Retina (tissue), 1 donor: ENCODE data around the gene G6PC1.
A peak's percentile ranks its signal among the peaks of the same experiment; 100 is the strongest.
"Not testable (repeated sequence)": the region's sequence is repeated elsewhere in the genome, so short reads cannot be mapped to it uniquely, and the experiment has no call there.

ENCODE experiments used
- DNase-seq: peaks from one replicate; pipeline ENCODE4 v3.0.0-alpha.2; 2016

G6PC1 gene

GRCh38 chr17:42904110-42904469 lies 3.5 kb downstream of the G6PC1 start:
- no peak for DNase-seq

DNA sequence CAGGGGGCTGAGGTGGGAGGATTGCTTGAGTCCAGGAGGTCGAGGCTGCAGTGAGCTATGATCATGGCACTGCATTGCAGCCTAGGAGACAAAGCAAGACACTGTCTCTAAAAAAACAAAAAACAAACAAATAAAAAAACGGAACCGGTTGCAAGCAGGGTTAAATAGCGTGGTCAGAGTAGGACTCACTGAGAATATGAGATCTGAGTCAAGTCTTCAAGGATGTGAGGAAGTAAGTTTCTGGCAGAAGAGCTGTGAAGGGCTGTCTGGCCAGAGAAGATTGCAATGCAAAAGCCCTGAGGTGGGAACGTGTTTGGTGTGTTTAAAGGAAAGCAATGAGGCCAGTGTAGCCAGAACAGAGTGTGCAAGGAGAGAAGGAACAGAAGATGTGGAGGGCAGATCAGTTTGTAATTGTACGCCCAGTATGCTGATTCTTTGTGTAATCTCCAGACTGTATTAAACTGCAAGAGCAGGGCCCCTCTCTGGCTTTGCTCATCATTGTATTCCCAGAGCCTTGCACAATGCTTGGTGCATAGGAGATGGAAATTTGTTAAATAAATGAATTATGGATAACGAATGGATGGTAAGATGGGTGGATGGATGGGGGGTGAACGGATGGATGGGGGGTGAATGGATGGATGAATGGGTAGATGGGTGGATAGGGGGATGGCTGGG lies 6.3 kb downstream of the G6PC1 start:
- no peak for DNase-seq

DNA sequence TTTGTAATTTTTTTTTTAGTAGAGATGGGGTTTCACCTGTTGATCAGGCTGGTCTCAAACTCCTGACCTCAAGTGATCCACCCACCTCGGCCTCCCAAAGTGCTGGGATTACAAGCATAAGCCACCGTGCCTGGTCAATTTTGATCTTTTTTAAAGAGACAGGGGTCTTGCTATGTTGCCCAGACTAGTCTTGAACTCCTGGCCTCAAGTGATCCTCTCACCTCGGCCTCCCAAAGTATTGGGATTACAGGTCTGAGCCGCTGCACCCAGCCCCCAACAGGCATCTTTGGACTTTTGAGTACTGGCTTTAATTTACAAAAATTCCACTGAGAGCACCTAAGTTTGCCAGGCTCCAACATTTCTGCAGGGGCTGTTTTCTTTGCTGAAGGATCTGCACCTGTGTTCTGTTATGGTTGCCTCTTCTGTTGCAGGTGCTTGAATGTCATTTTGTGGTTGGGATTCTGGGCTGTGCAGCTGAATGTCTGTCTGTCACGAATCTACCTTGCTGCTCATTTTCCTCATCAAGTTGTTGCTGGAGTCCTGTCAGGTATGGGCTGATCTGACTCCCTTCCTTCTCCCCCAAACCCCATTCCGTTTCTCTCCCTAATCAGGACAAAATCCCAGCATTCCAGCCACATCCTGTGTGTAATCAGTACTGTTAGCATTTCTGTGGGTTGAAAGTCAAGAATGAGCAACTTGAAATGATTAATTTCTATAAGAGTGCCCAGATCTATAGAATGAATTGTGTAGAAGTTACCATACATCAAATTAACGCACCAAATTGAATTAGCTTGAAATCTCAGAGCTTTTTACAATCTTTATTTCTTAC lies 8.5 kb downstream of the G6PC1 start:
- no peak for DNase-seq

DNA sequence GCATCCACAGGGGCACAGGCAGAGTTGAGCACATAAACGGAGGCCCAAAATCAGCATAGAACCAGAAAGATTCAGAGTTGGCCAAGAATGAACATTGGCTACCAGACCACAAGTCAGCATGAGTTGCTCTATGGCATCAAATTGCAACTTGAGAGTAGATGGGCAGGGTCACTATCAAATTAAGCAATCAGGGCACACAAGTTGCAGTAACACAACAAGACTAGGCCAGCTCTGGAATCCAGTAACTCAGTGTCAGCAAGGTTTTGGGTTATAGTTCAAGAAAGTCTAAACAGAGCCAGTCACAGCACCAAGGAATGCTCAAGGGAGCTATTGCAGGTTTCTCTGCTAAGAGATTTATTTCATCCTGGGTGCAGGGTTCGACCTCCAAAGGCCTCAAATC lies 12.9 kb downstream of the G6PC1 start:
- DNase-seq: no peak

DNA sequence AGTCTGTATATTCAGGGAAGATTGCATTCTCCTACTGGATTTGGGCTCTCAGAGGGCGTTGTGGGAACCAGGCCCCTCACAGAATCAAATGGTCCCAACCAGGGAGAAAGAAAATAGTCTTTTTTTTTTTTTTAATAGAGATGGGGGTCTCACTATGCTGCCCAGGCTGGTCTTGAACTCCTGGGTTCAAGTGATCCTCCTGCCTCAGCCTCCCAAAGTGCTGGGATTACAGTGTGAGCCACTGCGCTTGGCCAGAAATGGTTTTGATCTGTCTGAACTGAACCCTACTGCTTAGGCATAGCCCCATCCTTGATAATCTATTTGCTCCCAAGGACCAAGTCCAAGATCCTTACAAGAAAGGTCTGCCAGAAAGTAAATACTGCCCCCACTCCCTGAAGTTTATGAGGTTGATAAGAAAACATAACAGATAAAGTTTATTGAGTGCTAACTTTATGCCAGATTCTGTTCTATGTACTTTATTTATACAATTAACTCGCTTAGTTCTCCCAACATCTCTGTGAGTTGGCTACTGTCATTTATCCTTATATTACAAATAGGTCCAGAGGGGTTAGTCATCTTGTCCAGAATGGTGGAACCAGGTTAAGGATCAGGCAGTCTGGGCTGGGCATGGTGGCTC lies 13.5 kb downstream of the G6PC1 start:
- no peak for DNase-seq

GRCh38 chr17:42915288-42915687 lies 14.7 kb downstream of the G6PC1 start:
- DNase-seq: not testable (repeated sequence)

GRCh38 chr17:42916388-42917235 lies 16.0 kb downstream of the G6PC1 start:
- not testable (repeated sequence) for DNase-seq

DNA sequence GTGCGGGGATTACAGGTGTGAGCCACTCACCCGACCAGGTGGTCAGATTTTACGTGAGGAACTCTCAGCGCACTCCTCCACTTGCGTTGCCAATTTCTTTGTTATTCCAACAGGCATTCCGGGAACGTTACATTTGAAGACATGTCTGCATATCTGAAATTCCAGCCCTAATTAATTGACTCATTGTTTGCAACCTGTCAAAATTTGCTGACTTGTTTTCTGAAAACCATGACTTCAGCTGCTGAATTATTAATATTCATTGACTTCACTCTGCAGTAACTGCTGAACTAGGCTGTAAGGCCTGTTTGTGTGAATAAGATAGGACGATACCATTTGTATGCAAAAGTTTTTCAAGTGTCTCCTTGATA lies 16.6 kb downstream of the G6PC1 start:
- no peak for DNase-seq

DNA sequence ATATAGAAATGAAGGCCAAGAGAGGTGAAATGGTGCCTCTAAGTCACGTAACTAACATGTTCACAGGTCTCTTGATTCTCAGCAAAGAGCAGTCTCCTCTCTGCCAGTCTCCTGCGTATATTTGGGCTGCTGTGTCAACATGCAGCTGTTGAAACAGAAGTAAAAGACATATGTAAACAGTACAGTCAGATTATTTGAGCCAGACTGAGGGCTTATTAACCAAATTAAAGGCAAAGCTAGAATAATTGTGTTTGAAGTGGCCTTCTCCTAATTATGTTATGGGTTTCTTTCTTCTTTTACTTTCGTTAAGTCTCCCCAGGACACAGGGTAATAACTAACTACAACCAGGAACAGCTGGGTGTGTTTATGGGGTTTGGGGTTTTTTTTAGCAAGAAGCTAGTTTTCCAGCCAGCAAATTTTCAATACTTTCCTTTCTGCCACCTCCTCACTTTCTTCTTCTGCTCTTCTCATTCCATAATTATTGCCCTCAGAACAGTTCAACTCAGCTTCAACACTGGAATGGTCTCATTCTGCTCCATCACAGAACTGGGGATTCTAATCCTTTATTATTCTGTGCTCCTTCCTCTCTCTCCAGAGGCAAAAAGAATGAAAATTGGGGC lies 18.4 kb downstream of the G6PC1 start:
- DNase-seq: no peak

- not testable (repeated sequence) for DNase-seq
These were observed 19.0 kb downstream of the G6PC1 start for GRCh38 chr17:42919522-42920077.

- no peak for DNase-seq
These were observed 19.7 kb downstream of the G6PC1 start for GRCh38 chr17:42920106-42920900.

GRCh38 chr17:42920922-42921321 lies 20.3 kb downstream of the G6PC1 start:
- DNase-seq: no peak

GRCh38 chr17:42922294-42922693 lies 21.7 kb downstream of the G6PC1 start:
- DNase-seq: no peak

GRCh38 chr17:42923472-42923871 lies 22.9 kb downstream of the G6PC1 start:
- DNase-seq: not testable (repeated sequence)

DNA sequence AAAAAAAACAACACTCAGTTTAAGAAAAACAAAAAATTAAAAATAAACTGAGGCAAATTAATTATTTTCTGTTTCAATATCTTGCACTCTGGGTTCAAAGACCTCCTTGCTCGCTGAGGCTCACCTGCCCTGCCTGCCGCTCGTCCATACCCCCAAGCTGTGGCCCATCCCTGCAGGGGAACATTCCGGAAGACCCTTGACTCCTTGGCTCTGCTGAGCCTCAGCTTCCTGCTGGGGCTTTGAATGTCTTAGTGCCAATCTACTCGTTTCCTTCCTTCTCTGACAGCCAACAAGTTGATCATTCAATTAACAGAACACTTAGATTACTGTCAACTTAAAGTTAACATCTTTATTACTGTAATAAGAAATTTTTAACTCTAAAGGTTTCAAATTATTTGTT lies 24.3 kb downstream of the G6PC1 start:
- no peak for DNase-seq

GRCh38 chr17:42928714-42929496 lies 28.3 kb downstream of the G6PC1 start:
- no peak for DNase-seq

DNA sequence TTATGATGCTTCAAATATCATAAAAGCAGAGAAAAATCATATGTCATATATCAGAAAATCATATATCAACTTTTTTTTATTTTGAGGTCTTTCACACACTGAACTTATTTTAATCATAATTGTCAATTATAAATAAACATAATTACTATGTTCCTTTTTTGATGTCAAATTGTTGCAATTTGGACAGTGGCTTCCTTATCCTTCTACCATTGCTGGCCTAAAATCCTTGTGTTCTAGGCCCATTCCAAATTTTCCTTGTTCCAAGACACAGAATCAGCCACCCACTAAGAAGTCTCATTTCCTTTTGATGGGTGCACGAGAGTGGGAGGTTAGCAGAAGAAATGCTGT lies 28.9 kb downstream of the G6PC1 start:
- DNase-seq: no peak

- DNase-seq: peak; percentile 61
These were observed 37.4 kb downstream of the G6PC1 start for GRCh38 chr17:42937712-42938596.

- no peak for DNase-seq
These were observed 43.6 kb downstream of the G6PC1 start for GRCh38 chr17:42944211-42944610.

DNA sequence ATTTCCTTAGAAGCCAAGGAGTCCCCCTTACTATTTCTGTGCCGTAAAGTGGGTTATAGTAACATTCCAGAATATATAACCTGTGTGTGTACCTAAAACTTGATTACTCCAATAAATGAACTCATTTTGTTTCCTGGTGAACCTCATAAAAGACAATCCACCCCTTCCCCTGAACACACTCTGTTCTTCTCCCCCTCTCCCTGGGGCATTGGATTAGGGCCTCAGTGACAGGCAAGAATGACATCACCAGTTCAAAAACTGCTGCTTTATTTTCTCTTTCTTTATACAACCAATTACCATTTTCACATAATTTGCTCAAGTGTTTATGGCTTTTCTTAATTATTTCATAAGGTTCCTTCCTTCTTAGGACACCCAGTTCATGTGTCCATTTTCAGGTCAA lies 46.2 kb downstream of the G6PC1 start:
- no peak for DNase-seq
